Pulmonary artery endothelial cell (primary cell): ENCODE results near the gene MAP7D1. TPM values are rescaled to one million over a fixed set of nuclear protein-coding genes. Genes with fewer than 3 reads are reported as not detected.

Experiments
- DNase-seq: peaks from one replicate; pipeline ENCODE4 v3.0.0-alpha.2; 2011; ENCODE audit warnings: low read depth, low spot score
- total RNA-seq: library from RNA; depleted of rRNA; stranded (reverse); fragments of >200 nt; gene quantifications from 2 replicates; pipeline ENCODE4 v1.2.3, GENCODE V29; 2014

Gene MAP7D1
- total RNA-seq = 77.1 and 91.4 TPM in 2 replicates

DNA sequence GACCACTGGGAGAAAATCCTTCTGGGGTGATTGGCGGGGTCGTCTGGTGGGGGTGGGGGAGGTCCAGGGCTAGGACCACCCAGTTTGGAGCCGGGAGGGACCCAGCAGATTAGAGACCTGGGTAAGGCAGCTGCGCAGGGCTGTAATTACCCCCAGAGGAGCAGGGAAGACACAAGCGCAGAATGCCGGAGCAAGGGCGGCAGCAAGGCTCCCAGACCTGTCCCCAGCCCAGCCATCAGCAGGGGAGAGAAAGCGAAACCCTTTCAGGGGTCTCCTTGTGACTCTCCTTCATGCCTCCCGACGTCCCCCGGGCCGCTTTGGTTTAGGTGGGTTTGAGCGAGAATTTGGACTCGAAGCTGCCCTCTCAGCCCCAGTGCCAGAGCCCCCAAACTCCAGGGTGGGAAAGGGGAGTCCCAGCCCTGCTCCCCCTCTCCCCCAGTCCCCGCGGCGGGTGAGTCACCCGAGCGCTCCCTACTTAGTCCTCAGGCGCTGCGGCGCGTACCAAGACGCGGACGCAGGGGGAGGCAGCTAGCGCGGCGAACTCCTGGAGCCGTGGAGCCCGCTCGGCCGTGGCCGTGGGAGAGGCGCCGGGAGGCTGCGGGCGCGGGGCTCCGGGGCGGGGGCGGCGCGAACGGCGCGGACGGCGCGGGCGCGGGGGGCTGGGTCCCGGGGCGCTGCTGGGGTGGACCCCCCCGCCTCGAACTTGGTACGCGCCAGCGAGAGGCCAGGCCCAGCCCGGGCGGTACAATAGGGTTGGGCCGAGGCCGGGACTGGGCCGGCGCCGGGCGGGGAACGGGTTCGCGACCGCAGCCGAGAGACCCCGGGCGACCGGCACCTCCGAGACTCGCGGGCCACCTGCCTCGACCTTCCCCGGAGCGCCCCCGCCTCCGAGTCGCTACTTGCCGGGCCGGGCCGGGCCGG, at the start of gene MAP7D1:
Gene MAP7D1, plus strand, starts transcription at position 753 of the 921 bp plus-strand sequence. CDS start 258 bp downstream, outside the sequence.
- no peak for DNase-seq

DNA sequence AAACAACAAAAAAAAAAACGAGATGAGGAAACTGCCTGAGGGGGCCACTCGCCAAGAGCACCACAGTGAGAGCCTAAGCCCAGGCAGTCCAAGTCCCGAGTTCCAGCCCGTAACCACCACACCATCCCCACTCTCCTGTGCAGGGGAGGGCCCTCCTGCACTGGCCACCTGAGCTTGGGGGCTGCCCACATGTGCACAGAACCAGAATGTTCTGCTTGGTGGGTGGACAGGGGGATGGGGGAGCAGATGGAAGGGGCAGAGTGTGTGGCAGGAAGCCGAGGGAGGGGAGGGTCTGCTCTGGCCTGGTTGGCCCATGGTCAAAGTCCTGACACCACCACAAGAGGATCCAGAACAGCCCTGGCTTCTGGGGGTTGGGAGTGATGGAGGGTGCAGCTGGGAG, 49.7 kb upstream of the MAP7D1 start:
- no peak for DNase-seq

DNA sequence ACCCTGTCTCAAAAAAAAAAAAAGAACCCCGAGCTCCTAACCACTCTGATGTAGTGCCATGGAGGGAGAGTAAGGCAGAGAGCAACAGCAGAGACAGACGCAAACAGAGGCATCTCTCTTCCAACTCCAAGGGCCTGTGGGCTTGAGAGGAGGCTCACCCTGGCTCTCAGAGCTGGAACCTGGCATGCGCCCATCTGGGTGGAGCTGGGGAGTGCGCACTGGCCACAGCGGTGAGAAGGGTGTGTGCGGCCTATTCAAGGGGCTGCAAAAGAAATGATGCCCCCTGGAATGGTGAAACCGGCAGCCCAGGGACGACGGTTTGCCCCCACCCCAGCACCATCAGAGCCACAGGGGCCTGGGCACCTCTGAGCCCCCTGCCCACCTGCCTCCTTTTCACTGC, 48.6 kb upstream of the MAP7D1 start:
- no peak for DNase-seq

DNA sequence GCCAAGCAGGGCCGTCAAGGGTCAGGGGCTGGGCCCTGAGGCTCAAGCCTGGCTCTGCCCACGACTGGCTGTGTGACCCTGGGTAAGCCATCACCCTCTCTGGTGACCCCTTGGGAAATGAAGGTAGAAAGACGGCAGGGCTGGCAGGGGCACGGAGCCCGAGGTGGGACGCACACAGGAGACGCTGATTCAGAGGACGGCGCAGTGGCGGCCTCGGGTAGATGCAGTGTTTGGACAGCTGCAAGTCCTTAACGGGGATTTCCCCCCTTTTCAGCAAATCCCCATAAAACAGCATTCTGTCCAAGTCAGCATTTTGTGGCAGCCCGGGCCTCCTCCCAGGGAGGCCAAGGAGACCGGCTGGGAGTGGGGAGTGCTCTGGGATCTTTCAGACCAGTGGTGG, 47.6 kb upstream of the MAP7D1 start:
- DNase-seq = no peak

DNA sequence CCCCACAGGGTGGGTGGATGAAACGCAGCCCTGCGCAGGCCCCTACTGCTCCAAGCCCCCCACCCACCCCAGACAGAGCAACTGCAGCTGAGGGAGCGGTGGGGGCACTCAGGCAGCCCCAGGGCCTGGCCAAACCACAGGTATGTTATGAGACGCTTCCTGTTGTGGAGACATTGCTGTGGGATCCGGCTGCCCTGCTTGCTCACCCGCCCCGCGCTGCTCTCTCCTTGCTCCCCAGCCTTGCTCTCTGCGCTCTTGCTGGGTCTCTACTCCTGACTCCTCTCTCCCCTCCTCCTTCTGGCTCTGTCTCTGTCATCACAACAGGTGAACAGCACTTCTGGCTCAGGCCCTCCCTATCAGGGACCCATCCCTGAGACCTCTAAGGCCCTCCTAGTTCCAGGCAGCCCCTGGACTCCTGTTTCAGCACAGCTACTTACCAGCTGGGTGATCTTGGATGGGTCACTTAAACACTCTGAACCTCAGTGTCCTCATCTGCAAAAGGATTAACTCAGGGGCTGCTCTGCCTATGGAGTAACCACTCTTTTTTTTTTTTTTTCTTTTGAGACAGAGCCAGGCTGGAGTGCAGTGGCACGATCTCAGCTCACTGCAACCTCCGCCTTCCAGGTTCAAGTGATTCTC, 46.8 kb upstream of the MAP7D1 start:
- no peak for DNase-seq

DNA sequence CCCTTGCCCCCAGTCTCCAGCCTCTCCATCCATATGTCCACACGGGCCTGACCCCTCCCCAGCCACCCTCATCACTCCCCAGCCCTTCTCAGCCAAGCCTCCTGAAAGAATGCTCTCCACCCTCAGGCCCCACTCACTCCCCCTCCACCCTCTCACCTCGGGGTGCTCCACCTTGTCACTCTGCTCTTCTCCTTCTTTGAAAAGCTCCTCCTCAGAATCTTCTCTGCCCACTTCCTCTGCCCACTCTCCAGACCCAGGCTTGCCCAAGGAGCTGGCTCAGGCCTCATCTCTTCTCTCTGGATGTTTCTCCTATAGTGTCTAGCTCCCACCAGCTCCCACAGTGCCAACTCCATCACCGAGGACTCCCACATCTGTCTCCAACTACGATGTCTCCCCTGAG, 44.8 kb upstream of the MAP7D1 start:
- DNase-seq = no peak

DNA sequence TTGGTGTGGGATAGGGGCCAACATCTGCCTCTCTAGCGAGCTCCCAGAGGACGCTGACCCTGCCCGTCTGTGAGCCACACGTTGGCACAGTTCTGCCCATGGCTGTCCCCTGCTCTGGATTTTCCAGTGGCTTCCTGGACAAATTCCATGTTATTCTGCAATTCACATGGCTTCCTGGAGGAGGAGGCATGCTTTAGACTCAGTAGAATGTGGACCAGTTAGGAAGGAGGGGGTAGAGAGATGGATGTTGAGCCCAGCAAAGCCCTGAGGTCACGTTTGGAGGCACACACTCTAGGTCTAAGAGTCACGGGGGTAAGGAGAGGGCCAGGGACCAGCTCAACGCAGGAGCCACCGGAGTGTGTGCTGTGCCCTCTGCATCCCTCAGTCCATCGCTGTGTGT, 43.1 kb upstream of the MAP7D1 start:
- DNase-seq = no peak

DNA sequence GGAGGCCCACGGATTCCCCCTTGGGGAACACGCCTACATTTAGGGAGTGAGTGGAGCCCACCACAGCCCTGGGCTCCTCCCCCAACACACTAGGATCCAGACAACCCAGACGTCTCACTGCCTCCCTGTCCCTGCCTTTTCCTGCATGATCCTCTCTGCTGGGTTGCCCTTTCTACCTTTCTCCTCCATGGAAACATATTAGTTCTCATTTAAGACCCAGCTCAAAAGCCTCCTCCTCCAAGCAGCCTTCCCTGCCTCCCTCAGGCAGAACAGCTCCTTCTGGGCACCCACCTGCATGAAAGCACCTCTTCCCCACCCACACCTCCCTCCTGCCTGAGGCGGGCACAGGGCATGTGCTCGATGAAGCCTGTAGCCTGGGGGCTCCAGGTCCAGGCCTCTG, 41.6 kb upstream of the MAP7D1 start:
- DNase-seq = no peak

DNA sequence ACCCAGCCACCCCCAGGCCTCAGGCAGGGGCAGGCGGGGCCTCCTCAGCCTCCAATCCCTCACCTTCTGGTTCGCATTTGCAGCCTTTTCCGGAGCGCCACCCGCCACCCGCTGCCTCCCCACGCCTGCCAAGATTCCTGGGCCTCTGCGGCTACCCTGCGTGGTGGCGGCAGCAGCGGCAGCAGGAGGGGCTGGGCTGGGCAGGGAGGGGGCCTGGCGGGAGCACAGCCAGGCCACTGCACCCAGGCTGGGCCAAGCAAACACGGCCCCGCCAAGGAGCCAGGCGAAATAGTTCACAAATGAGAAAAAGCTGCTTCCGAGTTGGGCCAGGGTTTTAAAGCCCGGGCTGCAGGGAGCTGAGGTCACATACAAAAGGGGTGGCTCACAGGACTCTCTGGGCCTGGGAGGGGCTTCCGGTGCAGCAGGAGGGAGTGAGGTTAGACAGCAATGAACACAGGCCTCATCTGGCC, 40.7 kb upstream of the MAP7D1 start:
- DNase-seq = no peak

DNA sequence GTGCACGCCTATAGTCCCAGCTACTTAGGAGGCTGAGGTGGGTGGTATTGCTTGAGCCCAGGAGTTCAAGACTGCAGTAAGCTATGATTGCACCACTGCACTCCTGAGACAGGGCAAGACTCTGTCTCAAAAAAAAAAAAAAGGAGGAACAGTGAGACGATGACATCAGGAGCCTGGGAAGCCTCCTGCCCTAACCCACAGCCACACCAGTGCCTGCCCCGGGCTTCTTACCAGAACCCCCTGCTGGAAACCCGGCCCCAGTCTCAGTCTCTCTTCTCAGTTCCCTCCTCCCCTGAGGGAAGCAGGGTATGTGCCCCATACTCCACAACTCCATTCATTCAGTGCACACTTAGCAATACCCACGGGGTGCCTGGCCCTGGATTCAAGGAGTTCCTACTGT, 40.0 kb upstream of the MAP7D1 start:
- no peak for DNase-seq

DNA sequence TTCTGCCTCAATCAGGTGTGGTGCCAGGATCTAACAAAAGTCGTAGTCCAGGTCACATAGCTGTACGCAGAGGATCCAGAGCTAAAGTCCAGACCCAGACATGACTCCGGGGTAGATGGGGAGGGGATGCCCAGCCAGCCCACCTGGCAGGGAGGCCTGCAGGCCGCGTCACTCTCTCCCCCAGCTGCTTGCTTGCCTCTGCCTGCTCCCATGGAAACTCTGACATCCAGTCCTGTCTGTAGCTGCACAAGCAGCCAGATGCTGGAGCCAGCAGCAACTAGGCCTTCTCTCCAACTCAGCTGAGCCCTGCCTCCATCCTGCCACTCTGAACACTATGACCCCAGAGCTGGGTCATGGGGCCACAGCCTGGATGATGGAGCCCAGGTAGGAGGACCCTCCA, 39.1 kb upstream of the MAP7D1 start:
- DNase-seq = no peak

DNA sequence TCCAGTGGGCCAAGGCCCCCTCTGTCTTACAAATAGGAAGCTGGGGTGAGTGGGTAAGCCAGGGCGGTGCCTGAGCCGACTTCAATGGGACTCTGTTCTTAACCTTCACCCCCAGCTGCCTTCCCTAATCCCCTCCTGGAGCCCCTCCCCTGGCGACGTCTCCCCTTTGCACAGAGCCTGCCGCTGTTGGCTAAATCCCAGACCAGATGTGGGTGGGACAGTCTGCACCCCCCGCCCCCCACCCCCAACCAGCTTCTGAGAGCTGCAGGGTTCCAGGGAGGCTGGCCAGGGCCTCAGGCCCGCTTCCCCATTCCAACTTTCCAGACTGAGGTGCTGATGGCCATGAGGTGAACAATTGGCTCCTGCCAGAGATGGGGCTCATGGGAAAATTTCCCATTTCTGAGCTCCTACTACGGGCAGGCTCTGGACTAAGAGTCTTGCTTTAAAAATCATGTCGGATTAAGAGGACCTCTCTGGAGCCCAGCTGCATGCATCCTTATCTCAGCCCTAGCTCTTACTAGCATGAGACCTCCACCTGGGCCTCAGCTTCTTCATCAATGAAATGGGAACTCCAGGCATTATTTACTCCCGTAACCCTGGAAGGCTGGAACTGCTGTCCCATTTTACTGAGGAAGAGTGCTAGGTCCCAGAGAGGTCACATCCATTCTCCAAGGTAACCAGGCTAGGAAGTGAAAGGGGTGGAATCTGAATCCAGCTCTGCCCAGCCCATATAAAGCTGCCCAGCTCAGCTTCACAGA, 37.3 kb upstream of the MAP7D1 start:
- DNase-seq = no peak

DNA sequence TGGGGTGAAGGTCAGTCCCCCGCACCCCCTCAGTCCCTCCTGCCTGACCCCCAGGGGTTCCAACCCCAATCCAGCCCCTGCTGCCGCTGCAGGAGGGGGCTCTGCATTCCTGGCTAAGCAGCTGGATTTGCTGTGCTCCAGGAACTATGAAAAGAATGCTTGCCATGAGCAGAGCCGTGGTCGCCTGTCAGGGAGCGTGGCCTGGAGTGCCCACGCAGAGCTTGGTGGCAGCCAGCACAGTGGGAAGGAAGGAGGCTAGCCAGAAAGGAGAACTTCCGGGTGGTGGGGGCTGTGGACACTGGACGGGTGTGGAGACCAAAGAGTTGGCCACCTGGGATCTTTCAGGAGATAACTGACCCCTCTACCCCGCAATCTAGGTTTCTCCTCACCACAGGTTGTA, 36.5 kb upstream of the MAP7D1 start:
- DNase-seq = no peak

DNA sequence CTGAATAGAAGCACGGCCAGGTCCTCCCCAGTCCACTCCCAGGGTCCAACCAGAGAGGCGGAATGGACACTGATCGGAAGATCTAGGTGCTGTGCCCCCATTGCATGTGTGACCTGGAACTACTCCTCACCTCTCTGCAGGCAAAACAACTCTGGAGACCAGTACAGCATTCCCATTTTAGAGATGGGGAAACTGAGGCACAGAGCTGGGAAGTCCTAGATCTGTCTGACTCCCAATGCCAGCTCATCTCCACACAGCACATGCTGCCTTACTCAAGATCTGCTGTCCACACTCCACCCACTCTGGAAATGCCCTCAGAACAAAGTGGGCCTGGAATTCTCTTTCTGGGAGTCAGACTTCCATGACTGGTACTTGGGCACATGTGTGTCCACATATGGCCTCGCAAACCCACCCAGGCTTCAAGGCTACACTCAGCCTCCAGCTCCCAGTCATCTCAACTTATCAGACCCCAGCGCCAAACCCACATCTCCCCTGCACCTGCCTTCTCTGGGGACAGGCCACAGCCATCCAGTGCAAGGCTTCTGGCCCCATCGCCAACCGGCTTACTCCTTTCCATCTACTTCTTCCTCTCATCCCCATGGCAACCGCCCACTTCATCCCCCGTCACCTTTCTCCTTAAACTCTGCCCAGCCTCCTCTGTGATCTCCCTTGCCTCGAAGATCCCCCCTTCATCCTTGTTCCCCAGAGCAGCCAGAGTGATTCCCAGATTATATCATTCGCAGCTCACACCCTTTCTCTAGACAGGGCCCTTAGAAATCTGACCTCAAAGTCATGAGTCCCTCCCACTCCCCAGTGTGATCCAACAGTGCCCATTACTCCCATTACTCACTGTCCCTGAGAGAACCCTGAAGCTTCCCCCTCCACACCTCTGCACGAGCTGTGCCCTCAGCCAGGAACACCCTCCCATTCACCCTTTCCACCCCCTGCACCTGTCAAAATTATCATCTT, 33.6 kb upstream of the MAP7D1 start:
- no peak for DNase-seq

DNA sequence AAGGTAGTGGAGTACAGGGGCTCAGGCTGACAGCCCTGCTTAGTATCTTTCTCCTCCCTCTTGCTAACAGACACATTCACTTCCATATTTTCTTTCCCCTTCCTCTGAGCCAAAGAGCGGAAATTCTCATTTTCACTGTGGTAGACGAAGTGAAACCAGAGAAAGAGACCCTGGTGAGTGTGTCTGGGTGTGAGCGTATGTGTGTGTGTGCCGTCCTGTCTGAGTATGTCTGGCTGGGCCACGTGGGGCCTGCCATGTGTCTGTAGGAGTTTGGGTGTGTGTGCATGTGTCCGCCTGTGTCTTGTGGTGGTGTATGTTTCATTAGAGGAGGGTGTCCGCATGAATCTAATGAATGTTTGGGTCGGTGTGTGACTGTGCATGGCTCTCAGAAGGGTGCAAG, 32.6 kb upstream of the MAP7D1 start:
- DNase-seq = no peak

DNA sequence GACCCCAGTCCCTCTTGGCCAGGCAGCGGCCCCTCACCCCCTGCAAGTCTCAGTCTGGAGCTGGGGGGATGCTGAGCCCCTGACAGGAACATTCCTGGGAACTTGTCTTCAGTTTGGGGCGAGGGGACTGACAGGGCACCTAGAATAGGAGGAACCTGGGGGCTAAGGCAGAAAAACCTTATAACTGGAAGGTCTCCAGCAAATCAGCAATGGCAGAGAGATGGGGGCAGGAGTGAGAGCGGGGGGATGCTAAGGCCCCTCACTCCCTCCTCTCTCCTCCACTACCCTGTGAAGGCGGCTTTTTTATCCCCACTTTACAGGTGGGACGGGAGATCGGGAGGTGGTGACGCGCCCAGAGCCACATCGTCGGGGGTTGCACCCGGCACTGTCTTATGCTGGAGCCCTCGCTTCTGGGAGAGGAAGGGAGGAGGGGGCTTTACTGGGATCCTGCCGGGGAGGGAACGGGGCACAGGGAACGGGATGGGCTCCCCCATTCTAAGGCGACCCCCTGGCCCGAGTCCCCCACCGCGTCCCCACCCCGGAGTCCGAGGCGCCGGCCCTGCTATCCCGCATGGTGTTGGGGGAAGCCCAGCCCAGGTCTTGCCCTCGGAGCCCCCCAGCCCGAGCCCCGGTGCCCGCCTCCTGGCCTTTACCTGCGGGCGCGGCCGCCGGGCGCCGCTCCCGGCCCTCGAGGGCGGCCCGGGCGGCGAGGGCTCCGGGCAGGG, 31.4 kb upstream of the MAP7D1 start:
- DNase-seq = no peak

DNA sequence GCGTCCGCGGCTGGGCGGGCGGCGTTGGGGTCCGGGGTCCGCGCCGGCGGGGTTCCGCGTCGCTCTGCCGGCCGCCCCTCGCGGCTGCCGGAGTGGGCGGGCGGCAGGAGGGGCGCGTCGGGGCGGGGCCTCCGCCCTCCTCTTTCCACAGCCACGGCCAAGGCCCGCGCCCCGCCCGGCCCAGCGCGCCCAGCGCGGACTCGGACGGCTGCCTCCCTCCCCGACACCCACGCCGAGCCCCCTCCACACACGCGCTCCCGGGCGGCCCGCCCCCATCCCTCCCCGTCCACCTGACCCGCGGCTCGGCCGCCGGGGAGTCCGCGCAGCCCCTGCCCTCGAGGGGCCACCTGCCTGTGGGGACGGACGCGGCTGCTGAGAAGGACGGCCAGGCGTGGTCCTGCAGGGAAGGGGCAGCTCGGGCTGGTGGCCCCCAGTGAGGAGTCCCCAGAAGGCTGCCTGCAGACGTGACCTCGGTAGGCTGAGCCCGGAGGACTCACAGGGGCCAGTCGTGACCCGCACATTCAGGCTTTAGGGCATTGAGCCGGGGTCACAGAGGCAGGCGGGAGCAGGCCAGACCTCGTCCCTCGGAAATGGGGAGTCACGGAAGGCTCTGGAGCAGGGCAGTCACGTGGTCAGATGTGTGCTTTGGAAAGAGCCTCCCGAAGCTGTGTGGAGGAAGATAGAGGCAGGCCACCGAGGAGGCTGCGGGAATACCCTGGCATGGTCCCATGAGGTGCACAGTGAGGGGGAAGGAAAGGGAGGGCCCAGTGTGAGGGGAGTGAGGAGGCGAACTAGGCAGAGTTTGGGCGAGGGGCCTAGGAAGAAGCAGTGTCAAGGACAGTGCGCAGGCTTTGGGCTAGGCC, 30.6 kb upstream of the MAP7D1 start, which contains the start of gene COL8A2:
Gene COL8A2, minus strand, starts transcription at position 94 of the 863 bp plus-strand sequence. CDS start 24,980 bp downstream, outside the sequence.
- no peak for DNase-seq

DNA sequence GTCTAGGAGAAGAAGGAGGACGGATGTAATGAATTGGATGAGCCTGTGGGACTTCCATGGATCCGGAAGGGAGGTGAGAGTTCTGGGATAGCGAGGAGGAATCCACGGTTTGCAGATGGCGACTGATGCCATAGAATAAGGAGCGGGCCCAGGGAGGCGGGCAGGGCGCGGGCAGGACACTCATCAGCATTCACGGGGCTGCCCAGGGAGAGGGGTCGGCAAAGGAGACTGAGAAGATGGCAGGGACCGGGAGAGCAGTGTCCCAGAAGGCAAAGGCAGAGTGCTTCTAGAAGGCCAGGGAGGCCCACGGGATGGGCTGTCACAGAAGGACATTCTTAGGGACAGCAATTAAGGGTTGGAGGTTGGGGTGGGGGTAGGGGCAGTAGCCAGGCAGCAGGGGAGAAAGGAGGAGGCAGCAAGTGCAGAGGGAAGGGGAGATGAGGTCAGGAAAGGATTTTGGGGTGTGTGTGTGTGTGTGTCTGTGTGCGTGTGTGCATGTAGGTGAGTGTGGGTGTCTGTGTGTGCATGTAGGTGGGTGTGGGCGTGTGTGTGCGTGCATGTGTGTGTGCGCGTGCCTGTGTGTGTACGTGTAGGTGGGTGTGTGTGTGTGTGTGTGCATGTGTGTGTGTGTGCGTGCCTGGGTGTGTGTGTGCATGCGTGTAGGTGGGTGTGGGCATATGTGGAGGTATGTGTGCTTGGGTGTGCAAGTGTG, 29.8 kb upstream of the MAP7D1 start:
- DNase-seq = no peak
